ENCODE data around the gene FZD2.
"Not testable (repeated sequence)": the region's sequence is repeated elsewhere in the genome, so short reads cannot be mapped to it uniquely, and the experiment has no call there.

Gene FZD2

GRCh38 chr17:44568945-44569858, 11.9 kb downstream of the FZD2 start:
- no peaks in the 10 kb centered on the region for H3K36me3 ChIP-seq (ENCODE audit: control insufficient read depth, insufficient read depth, low read length)
- H3K27ac ChIP-seq (ENCODE audit: low read depth, low read length), result no peak overlapping the region
- no peaks in the 10 kb centered on the region for H3K27me3 ChIP-seq (ENCODE audit: control insufficient read depth, insufficient read depth, low read length)
- H3K9ac ChIP-seq (ENCODE audit: low read length), result no peak overlapping the region
- no peaks in the 10 kb centered on the region for H3K4me1 ChIP-seq (ENCODE audit: control insufficient read depth, insufficient read depth, low read length)
- no peak overlapping the region for H3K4me3 ChIP-seq (ENCODE audit: low read length)

GRCh38 chr17:44572801-44573200, 15.5 kb downstream of the FZD2 start:
- H3K4me3 ChIP-seq (ENCODE audit: low read length), result no peak overlapping the region
- H3K36me3 ChIP-seq (ENCODE audit: control insufficient read depth, insufficient read depth, low read length), result no peaks in the 10 kb centered on the region
- H3K27me3 ChIP-seq (ENCODE audit: control insufficient read depth, insufficient read depth, low read length), result no peaks in the 10 kb centered on the region
- no peak overlapping the region for H3K27ac ChIP-seq (ENCODE audit: low read depth, low read length)
- H3K9ac ChIP-seq (ENCODE audit: low read length), result no peak overlapping the region
- H3K4me1 ChIP-seq (ENCODE audit: control insufficient read depth, insufficient read depth, low read length), result no peaks in the 10 kb centered on the region

GRCh38 chr17:44575403-44575802, 18.1 kb downstream of the FZD2 start:
- no peaks in the 10 kb centered on the region for H3K27me3 ChIP-seq (ENCODE audit: control insufficient read depth, insufficient read depth, low read length)
- H3K36me3 ChIP-seq (ENCODE audit: control insufficient read depth, insufficient read depth, low read length), result no peaks in the 10 kb centered on the region
- H3K27ac ChIP-seq (ENCODE audit: low read depth, low read length), result no peak overlapping the region
- no peak overlapping the region for H3K4me3 ChIP-seq (ENCODE audit: low read length)
- no peak overlapping the region for H3K9ac ChIP-seq (ENCODE audit: low read length)
- H3K4me1 ChIP-seq (ENCODE audit: control insufficient read depth, insufficient read depth, low read length), result no peaks in the 10 kb centered on the region

- Histone ChIP-seq H3K4me1 (ENCODE audit: control insufficient read depth, insufficient read depth, low read length) (no peaks in the 10 kb centered on the region), H3K4me3 (ENCODE audit: low read length) (no peak overlapping the region), H3K27me3 (ENCODE audit: control insufficient read depth, insufficient read depth, low read length) (no peaks in the 10 kb centered on the region), H3K9ac (ENCODE audit: low read length) (no peak overlapping the region), H3K27ac (ENCODE audit: low read depth, low read length) (no peak overlapping the region), H3K36me3 (ENCODE audit: control insufficient read depth, insufficient read depth, low read length) (no peaks in the 10 kb centered on the region)
Observed at GRCh38 chr17:44578947-44579346, 21.7 kb downstream of the FZD2 start.

- H3K27me3 ChIP-seq (ENCODE audit: control insufficient read depth, insufficient read depth, low read length), result no peaks in the 10 kb centered on the region
Observed at GRCh38 chr17:44581868-44582267, 24.6 kb downstream of the FZD2 start.

GRCh38 chr17:44584443-44584842, 27.2 kb downstream of the FZD2 start:
- H3K27me3 ChIP-seq (ENCODE audit: control insufficient read depth, insufficient read depth, low read length), result no peaks in the 10 kb centered on the region
- H3K4me3 ChIP-seq (ENCODE audit: low read length), result no peak overlapping the region
- no peak overlapping the region for H3K27ac ChIP-seq (ENCODE audit: low read depth, low read length)
- no peaks in the 10 kb centered on the region for H3K36me3 ChIP-seq (ENCODE audit: control insufficient read depth, insufficient read depth, low read length)
- no peak overlapping the region for H3K9ac ChIP-seq (ENCODE audit: low read length)
- peaks cover 3% of the 10 kb centered on the region for H3K4me1 ChIP-seq (ENCODE audit: control insufficient read depth, insufficient read depth, low read length)

More at GRCh38 chr17:44581868-44582267, 24.6 kb downstream of the FZD2 start:
- no peaks in the 10 kb centered on the region for H3K36me3 ChIP-seq (ENCODE audit: control insufficient read depth, insufficient read depth, low read length)
- H3K4me3 ChIP-seq (ENCODE audit: low read length), result no peak overlapping the region
- no peak overlapping the region for H3K9ac ChIP-seq (ENCODE audit: low read length)
- no peak overlapping the region for H3K27ac ChIP-seq (ENCODE audit: low read depth, low read length)
- H3K4me1 ChIP-seq (ENCODE audit: control insufficient read depth, insufficient read depth, low read length), result peaks cover 3% of the 10 kb centered on the region

- Histone ChIP-seq H3K27ac (ENCODE audit: low read depth, low read length) (no peak overlapping the region), H3K36me3 (ENCODE audit: control insufficient read depth, insufficient read depth, low read length) (no peaks in the 10 kb centered on the region), H3K4me3 (ENCODE audit: low read length) (no peak overlapping the region), H3K9ac (ENCODE audit: low read length) (no peak overlapping the region), H3K4me1 (ENCODE audit: control insufficient read depth, insufficient read depth, low read length) (peaks cover 3% of the 10 kb centered on the region), H3K27me3 (ENCODE audit: control insufficient read depth, insufficient read depth, low read length) (no peaks in the 10 kb centered on the region)
Observed at GRCh38 chr17:44585315-44585714, 28.0 kb downstream of the FZD2 start.

GRCh38 chr17:44587339-44587738, 30.1 kb downstream of the FZD2 start:
- Histone ChIP-seq H3K4me1 (ENCODE audit: control insufficient read depth, insufficient read depth, low read length) (peaks cover 3% of the 10 kb centered on the region), H3K27ac (ENCODE audit: low read depth, low read length) (no peak overlapping the region), H3K27me3 (ENCODE audit: control insufficient read depth, insufficient read depth, low read length) (no peaks in the 10 kb centered on the region), H3K9ac (ENCODE audit: low read length) (no peak overlapping the region), H3K4me3 (ENCODE audit: low read length) (no peak overlapping the region), H3K36me3 (ENCODE audit: control insufficient read depth, insufficient read depth, low read length) (no peaks in the 10 kb centered on the region)

GRCh38 chr17:44589316-44590071, 32.2 kb downstream of the FZD2 start:
- Histone ChIP-seq H3K4me3 (ENCODE audit: low read length) (no peak overlapping the region), H3K9ac (ENCODE audit: low read length) (no peak overlapping the region), H3K27ac (ENCODE audit: low read depth, low read length) (no peak overlapping the region), H3K27me3 (ENCODE audit: control insufficient read depth, insufficient read depth, low read length) (no peaks in the 10 kb centered on the region), H3K4me1 (ENCODE audit: control insufficient read depth, insufficient read depth, low read length) (no peaks in the 10 kb centered on the region), H3K36me3 (ENCODE audit: control insufficient read depth, insufficient read depth, low read length) (no peaks in the 10 kb centered on the region)

- H3K27ac ChIP-seq (ENCODE audit: low read depth, low read length); H3K36me3 ChIP-seq (ENCODE audit: control insufficient read depth, insufficient read depth, low read length); H3K4me1 ChIP-seq (ENCODE audit: control insufficient read depth, insufficient read depth, low read length); H3K27me3 ChIP-seq (ENCODE audit: control insufficient read depth, insufficient read depth, low read length); H3K9ac ChIP-seq (ENCODE audit: low read length); H3K4me3 ChIP-seq (ENCODE audit: low read length): not testable (repeated sequence)
Observed at GRCh38 chr17:44590072-44590462, 32.8 kb downstream of the FZD2 start.

- H3K4me1 ChIP-seq (ENCODE audit: control insufficient read depth, insufficient read depth, low read length); H3K36me3 ChIP-seq (ENCODE audit: control insufficient read depth, insufficient read depth, low read length): not testable (repeated sequence)
Observed at GRCh38 chr17:44590762-44591161, 33.5 kb downstream of the FZD2 start.

GRCh38 chr17:44591206-44591605, 33.9 kb downstream of the FZD2 start:
- Histone ChIP-seq H3K27ac (ENCODE audit: low read depth, low read length) (no peak overlapping the region), H3K4me1 (ENCODE audit: control insufficient read depth, insufficient read depth, low read length) (no peaks in the 10 kb centered on the region), H3K4me3 (ENCODE audit: low read length) (no peak overlapping the region), H3K27me3 (ENCODE audit: control insufficient read depth, insufficient read depth, low read length) (no peaks in the 10 kb centered on the region), H3K36me3 (ENCODE audit: control insufficient read depth, insufficient read depth, low read length) (no peaks in the 10 kb centered on the region), H3K9ac (ENCODE audit: low read length) (no peak overlapping the region)

More at GRCh38 chr17:44590762-44591161, 33.5 kb downstream of the FZD2 start:
- H3K27ac ChIP-seq (ENCODE audit: low read depth, low read length); H3K9ac ChIP-seq (ENCODE audit: low read length); H3K4me3 ChIP-seq (ENCODE audit: low read length); H3K27me3 ChIP-seq (ENCODE audit: control insufficient read depth, insufficient read depth, low read length): not testable (repeated sequence)
